Endothelial cell of umbilical vein (primary cell): ENCODE results near the gene PROX1. TPM values are rescaled to one million over a fixed set of nuclear protein-coding genes. Genes with fewer than 3 reads are reported as not detected.

Experiments used
- BruUV-seq: library from RNA; stranded (reverse); fragments of 400-500 nt; replicated peaks from 2 replicates; lab custom pipeline; 2021; lab: Mats Ljungman, UMichigan
- CTCF ChIA-PET: fragments of 300-600, 350-600 bp; sonication (Branson Sonifier 250); formaldehyde crosslinking; loops from one replicate; lab custom pipeline; 2021; ENCODE audit warnings: antibody characterized with exemption, inconsistent platforms; lab: Charles Lee
- POLR2A ChIA-PET: fragments of 300-600, 350-600 bp; sonication (Branson Sonifier 250); formaldehyde crosslinking; loops from one replicate; lab custom pipeline; 2021; ENCODE audit warnings: antibody characterized with exemption, inconsistent platforms; lab: Charles Lee
- DNase-seq: peaks from one replicate; pipeline ENCODE4 v3.0.0-alpha.2; 2011; ENCODE audit warnings: low read depth, low spot score
- FAIRE-seq: peaks from 2 replicates; lab custom pipeline; 2011; peaks lifted over from hg19 to GRCh38; lab: Jason Lieb, UNC
- H2AFZ ChIP-seq: 2 replicates; pipeline ENCODE4 v1.6.0; 2012; ENCODE audit warnings: low read depth, low read length, control low read depth, inconsistent platforms
- H3K27ac ChIP-seq: 2 replicates; pipeline ENCODE4 v1.5.1; 2011; ENCODE audit warnings: low read depth, mild to moderate bottlenecking, control low read depth, low read length, moderate library complexity; ENCODE audit not compliant: insufficient read depth
- H3K27me3 ChIP-seq, 2 experiments: 2 replicates each; pipeline versions ENCODE4 v1.6.0 to v1.6.1; 2011; ENCODE audit warnings: low read length in 2 of 2, mixed read lengths in 1 of 2; ENCODE audit not compliant: control insufficient read depth in 2 of 2, insufficient read depth in 2 of 2
- H3K36me3 ChIP-seq, 2 experiments: 2 replicates in 1 of 2; 3 replicates in 1 of 2; pipeline ENCODE4 v1.5.1; 2011; ENCODE audit warnings: low read length in 2 of 2, mild to moderate bottlenecking in 1 of 2, moderate library complexity in 1 of 2; ENCODE audit not compliant: control insufficient read depth in 2 of 2, insufficient read depth in 2 of 2; ENCODE audit errors: extremely low read depth in 1 of 2
- H3K4me1 ChIP-seq: 3 replicates; pipeline ENCODE4 v1.5.1; 2011; ENCODE audit warnings: mild to moderate bottlenecking, low read length; ENCODE audit not compliant: control insufficient read depth, insufficient read depth; ENCODE audit errors: extremely low read depth
- H3K4me2 ChIP-seq: 2 replicates; pipeline ENCODE4 v1.6.1; 2011; ENCODE audit warnings: low read length, control low read depth, mixed read lengths; ENCODE audit not compliant: insufficient read depth
- H3K4me3 ChIP-seq, 3 experiments: fragments of 200-600 bp in 1 of 3; sonication (generic), shearing (Covaris generic) in 1 of 3; replicated peaks in 1 of 3; 2 replicates each; pipeline ENCODE4 v1.5.1; 2011 to 2016; ENCODE audit warnings: control low read depth in 3 of 3, low read length in 3 of 3, mild to moderate bottlenecking in 2 of 3, inconsistent platforms in 1 of 3, low read depth in 1 of 3, moderate library complexity in 1 of 3; ENCODE audit not compliant: insufficient read depth in 1 of 3
- H3K79me2 ChIP-seq: 2 replicates; pipeline ENCODE4 v1.6.0; 2012; ENCODE audit warnings: low read length, inconsistent platforms; ENCODE audit not compliant: control insufficient read depth, insufficient read depth
- H3K9ac ChIP-seq: replicated peaks from 2 replicates; pipeline ENCODE3; 2011; ENCODE audit warnings: low read length, control low read depth; ENCODE audit not compliant: insufficient read depth; ENCODE audit errors: extremely low read depth
- H3K9me1 ChIP-seq: replicated peaks from 3 replicates; pipeline ENCODE4 v1.6.0; 2011; ENCODE audit warnings: mild to moderate bottlenecking, low read length; ENCODE audit not compliant: control insufficient read depth, insufficient read depth; ENCODE audit errors: extremely low read depth
- H3K9me3 ChIP-seq: replicated peaks from 2 replicates; pipeline ENCODE4 v1.5.1; 2012; ENCODE audit warnings: low read length, inconsistent platforms; ENCODE audit not compliant: control insufficient read depth, insufficient read depth
- H4K20me1 ChIP-seq: replicated peaks from 2 replicates; pipeline ENCODE3; 2011; ENCODE audit warnings: mild to moderate bottlenecking, low read length; ENCODE audit not compliant: control insufficient read depth, insufficient read depth; ENCODE audit errors: extremely low read depth
- CTCF ChIP-seq, 2 donors: IDR thresholded peaks; 1 replicate in 1 of 2; 2 replicates in 1 of 2; pipeline ENCODE4 v1.5.1; 2011; ENCODE audit warnings: low read length in 2 of 2, mild to moderate bottlenecking in 2 of 2, moderate library complexity in 2 of 2, control low read depth in 1 of 2, inconsistent platforms in 1 of 2, low read depth in 1 of 2; ENCODE audit not compliant: insufficient read depth in 1 of 2; ENCODE audit errors: extremely low read depth in 1 of 2
- EZH2 ChIP-seq: IDR thresholded peaks from 2 replicates; pipeline ENCODE4 v1.6.1; 2012; ENCODE audit warnings: borderline replicate concordance, low read depth, mild to moderate bottlenecking, moderate library complexity, low read length, inconsistent platforms; ENCODE audit not compliant: severe bottlenecking
- FOS ChIP-seq: IDR thresholded peaks from 2 replicates; pipeline ENCODE4 v1.6.1; 2011; ENCODE audit warnings: mild to moderate bottlenecking, low read length, moderate library complexity, borderline replicate concordance; ENCODE audit not compliant: insufficient read depth
- GATA2 ChIP-seq: IDR thresholded peaks from 2 replicates; pipeline ENCODE4 v1.7.0; 2011; ENCODE audit warnings: low read depth, mild to moderate bottlenecking, moderate library complexity, mixed read lengths, low read length; ENCODE audit not compliant: insufficient read length, insufficient read depth
- JUN ChIP-seq: IDR thresholded peaks from 2 replicates; pipeline ENCODE4 v1.6.1; 2011; ENCODE audit warnings: borderline replicate concordance, low read depth; ENCODE audit not compliant: insufficient read length, insufficient read depth
- MAX ChIP-seq: IDR thresholded peaks from 2 replicates; pipeline ENCODE4 v1.6.1; 2011; ENCODE audit not compliant: insufficient read depth, insufficient read length
- MYC ChIP-seq: IDR thresholded peaks from one replicate; pipeline ENCODE4 v1.6.1; 2011; ENCODE audit warnings: mild to moderate bottlenecking, low read depth, low read length
- POLR2A ChIP-seq: IDR thresholded peaks from 2 replicates; pipeline ENCODE4 v1.6.1; 2012; ENCODE audit warnings: low read depth, mild to moderate bottlenecking, control low read depth, low read length
- POLR2AphosphoS5 ChIP-seq: IDR thresholded peaks from 2 replicates; pipeline ENCODE4 v1.6.1; 2012; ENCODE audit warnings: low read depth, mild to moderate bottlenecking, control low read depth, low read length, moderate library complexity; ENCODE audit not compliant: insufficient read depth
- dilution Hi-C: fragments of 300-500 bp; cut with MboI; formaldehyde crosslinking; loops from one replicate; pipeline ENCODE4 v1.15.0; 2019; ENCODE audit warnings: low sequenced_read_pairs; ENCODE audit not compliant: extremely low pct_ligation_motif_present
- intact Hi-C: fragments of 100-400 bp; cut with micrococcal nuclease; formaldehyde crosslinking; loops from one replicate; pipeline ENCODE4 v1.10.0; 2022
- polyA plus RNA-seq, 4 experiments: library from polyadenylated mRNA; depleted of rRNA in 3 of 4; stranded (reverse) in 3 of 4; unstranded in 1 of 4; fragments of >200 nt; gene quantifications; 2 replicates each; pipeline versions ENCODE4 v1.2.1 to v1.2.3, GENCODE V29; 2011 to 2012; ENCODE audit warnings: missing spikeins in 1 of 4
- total RNA-seq: library from RNA; stranded (reverse); gene quantifications from 2 replicates; pipeline ENCODE4 v1.2.3, GENCODE V29; 2021

The PROX1 gene
- total and polyA plus RNA-seq, 2 donors (not counting 3 experiments of a cell fraction or from before 2014, with no cell fraction given) = 2.2 to 4.0 TPM

- POLR2A ChIA-PET = no interaction called here
- Histone ChIP-seq H3K36me3 (no peaks in the 10 kb centered on the region), H3K4me3 (no peak overlapping the region), H3K9ac (no peak overlapping the region), H3K4me2 (no peak overlapping the region), H3K9me1 (no peaks in the 10 kb centered on the region), H4K20me1 (no peaks in the 10 kb centered on the region), H3K9me3 (no peaks in the 10 kb centered on the region), H3K27ac (no peak overlapping the region), H3K4me1 (no peaks in the 10 kb centered on the region), H2AFZ (no peak overlapping the region), H3K27me3 (no peaks in the 10 kb centered on the region), H3K79me2 (no peaks in the 10 kb centered on the region)
- CTCF ChIA-PET = no interaction called here
- no peak for FAIRE-seq
- TF ChIP-seq JUN = no peak
- no peak for TF ChIP-seq MAX
- TF ChIP-seq POLR2AphosphoS5 = no peak
- TF ChIP-seq EZH2 = no peak
- no peak for TF ChIP-seq MYC
- TF ChIP-seq POLR2A = no peak
- no peak for TF ChIP-seq FOS
- no peak for TF ChIP-seq GATA2
- no peak for TF ChIP-seq CTCF (IDR thresholded peaks at IDR 0.05; ENCODE audit: extremely low read depth in 1 of 2, insufficient read depth in 1 of 2, low read depth in 1 of 2, low read length in 2 of 2)
- dilution Hi-C loops = no loop called here
- no TSS peak for BruUV-seq
- no peak for DNase-seq
- intact Hi-C loops = no loop called here
These were observed 31.4 kb upstream of the PROX1 start for GRCh38 chr1:213956295-213956770.
